ENCODE measurements around the gene MEN1.

MEN1 gene

DNA sequence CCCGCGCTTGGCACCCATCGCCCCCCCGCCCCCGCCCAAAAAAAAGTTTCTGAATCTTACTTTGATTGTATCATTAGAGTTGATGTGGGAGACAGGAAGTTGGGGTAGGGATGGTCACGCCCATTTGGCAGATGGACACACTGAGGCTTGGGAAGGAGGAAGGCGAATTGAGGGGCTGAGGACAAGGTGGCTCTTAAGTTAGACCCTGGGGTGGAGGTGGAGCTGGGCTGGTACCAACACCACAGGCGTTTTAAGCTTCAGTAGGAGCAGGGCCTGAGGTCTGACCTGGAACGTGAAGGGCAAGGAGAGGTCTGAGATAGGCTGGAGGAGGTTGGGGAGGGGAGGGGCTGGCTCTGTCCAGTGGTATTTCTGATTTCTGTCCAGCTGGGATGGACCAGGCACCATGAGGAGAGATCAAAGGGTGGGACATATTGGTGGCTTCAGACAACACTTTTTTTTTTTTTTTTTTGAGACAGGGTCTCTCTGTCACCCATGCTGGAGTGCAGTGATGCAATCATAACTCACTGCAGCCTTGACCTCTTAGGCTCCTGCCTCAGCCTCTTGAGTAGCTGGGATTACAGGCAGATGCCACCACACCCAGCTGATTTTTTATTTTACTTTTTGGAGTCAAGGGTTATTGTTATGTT lies 34.9 kb upstream of the MEN1 start:
- no peak for DNase-seq

- DNase-seq: peak; percentile 52
These were observed 34.2 kb upstream of the MEN1 start, which contains the start of gene CDC42BPG for GRCh38 chr11:64844330-64845128. Gene CDC42BPG (minus strand): TSS chr11:64844653. CDS start chr11:64844569, 84 bp downstream.

- DNase-seq: no peak
These were observed 33.5 kb upstream of the MEN1 start for GRCh38 chr11:64843686-64844329.

DNA sequence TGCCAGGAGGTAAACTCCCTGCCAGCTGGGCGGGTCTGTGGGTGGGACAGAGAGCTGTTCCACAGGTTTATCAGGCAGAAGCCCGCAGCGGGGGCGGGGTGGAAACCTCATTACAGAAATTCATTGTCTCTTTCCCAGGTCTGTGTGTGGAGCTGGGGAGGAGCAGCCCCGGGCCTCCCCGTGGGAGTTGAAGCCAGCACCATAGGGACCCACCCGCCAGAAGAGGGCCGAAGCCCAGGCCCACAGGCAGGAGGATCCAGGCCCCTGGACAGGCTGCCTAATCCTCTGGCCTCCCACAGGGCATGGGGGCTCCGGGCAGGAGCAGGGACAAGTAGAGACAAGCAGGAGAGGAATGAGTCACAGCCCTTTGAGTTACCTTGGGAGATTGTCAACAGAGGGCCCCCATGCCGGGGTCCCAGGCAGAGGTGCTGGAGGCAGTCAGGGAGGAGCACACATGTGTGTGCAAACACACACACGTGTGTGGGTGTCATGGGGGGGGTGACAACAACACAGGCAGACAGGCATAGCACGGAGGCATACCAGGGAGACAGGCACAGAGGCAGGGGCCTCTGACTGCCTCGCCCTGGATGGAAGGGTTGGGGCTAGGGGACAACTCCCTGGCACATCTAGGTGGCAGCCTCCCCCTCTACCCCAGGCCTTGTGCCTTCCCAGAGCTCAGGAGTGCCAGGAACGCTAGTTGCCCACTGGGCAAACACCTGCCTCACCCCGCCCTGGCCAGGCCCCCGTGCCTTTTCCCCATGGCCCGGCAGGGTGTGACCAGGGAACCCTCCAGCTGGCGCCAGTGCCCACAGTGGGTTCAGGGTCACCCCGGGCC lies 32.7 kb upstream of the MEN1 start:
- no peak for DNase-seq

DNA sequence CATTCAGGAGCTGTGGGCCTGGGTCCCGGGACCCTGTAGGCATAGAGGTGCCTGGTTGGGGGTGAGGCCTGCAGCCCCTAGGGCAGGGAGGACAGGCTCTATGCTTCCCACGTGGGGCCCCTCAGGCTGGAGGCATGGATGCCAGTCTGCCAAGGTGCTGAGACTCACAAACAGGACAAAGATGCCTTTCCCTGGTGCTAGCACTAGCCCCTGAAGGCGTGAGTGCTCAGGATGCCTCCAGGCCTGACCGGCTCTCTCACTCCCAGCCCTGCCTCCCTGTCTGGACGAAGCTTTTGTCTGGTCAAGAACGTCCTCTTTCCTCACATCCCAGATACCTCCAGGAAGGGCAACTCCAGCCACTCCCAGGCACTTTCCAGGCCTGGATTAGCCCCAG lies 32.0 kb upstream of the MEN1 start:
- DNase-seq: no peak

GRCh38 chr11:64841592-64842365 lies 31.4 kb upstream of the MEN1 start:
- DNase-seq: no peak

- no peak for DNase-seq
These were observed 29.8 kb upstream of the MEN1 start for GRCh38 chr11:64839887-64840782.

DNA sequence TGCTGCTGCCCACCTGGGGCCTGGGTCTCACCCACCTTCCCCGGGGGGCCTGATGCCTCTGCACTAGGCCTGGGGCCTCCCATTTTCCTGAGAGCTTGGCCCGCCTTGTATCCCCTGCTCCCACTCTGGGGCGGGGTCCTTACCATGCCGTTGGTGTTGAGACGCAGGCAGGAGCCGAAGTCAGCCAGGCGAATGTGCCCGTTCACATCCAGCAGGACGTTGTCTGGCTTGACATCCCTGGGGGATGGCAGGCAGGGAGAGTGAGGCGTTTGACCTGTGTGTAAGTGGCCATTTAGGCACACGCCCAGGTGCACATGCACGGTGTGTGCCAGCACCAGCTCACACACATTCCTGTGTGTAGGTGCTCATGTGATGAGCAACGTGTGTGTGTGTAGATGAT lies 29.0 kb upstream of the MEN1 start:
- no peak for DNase-seq

DNA sequence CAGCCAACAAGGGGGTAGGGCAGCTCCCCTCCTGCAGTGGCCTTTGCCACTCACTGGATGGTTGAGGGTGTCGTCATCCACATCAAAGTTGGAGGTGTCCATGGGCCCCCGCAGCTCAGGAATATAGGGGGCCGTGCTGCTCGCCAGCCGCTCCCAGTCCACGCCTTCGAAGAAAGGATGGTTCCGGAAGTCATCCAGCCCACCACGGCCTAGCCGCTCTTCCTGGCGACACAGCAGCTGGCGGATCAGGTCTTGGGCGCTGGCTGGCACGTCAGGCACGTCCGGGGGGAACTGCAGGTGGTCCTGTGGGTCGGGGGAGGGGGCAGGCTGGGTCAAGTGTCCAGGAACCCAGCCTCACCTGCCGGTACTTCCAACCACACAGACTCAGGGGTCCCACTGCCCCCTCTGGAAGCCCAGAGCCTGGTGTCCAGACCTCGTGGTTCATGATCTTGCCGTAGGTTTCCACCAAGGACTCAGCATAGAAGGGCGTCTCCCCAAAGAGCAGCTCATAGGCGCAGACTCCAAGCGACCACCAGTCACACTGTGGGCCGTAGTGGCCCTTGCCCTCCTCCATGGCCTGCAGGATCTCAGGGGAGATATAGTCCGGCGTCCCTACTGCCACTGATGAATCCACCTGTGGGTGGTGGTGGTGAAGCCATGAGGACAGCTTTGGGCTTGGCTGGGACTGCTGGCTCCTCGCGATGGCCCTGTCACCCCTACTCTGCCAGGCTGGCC lies 28.4 kb upstream of the MEN1 start:
- no peak for DNase-seq

GRCh38 chr11:64837887-64838351 lies 27.6 kb upstream of the MEN1 start:
- DNase-seq: no peak

DNA sequence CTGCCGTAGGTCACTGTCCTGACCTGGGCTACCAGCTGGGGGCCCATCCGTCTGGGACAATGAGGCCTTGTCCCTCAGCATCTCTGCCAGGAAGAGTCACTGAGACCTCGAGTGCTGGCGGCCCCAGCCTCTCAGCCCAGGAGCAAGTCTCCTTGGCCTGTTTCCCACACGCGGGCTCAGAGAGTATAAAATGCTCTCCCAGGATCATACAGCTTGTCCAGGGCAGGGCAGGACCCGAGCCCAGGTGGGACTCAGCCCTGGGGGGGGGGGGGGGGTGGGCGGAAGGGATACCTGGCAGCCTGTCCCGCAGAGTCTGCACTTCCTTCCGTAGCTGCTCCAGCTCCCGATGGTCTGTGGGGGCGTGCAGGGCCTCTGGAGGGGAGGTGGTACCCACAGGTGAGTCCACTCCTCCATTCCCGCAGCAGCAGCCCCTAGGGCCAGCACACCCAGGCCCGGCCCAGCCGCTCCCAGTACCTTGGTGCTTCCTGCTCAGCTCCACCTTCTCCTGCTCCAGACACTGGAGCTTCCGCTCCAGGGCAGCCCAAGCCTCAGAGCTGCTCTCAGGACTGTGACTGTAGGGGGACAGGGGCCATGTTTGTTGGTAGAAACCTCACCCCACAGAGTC lies 26.2 kb upstream of the MEN1 start:
- no peak for DNase-seq

DNA sequence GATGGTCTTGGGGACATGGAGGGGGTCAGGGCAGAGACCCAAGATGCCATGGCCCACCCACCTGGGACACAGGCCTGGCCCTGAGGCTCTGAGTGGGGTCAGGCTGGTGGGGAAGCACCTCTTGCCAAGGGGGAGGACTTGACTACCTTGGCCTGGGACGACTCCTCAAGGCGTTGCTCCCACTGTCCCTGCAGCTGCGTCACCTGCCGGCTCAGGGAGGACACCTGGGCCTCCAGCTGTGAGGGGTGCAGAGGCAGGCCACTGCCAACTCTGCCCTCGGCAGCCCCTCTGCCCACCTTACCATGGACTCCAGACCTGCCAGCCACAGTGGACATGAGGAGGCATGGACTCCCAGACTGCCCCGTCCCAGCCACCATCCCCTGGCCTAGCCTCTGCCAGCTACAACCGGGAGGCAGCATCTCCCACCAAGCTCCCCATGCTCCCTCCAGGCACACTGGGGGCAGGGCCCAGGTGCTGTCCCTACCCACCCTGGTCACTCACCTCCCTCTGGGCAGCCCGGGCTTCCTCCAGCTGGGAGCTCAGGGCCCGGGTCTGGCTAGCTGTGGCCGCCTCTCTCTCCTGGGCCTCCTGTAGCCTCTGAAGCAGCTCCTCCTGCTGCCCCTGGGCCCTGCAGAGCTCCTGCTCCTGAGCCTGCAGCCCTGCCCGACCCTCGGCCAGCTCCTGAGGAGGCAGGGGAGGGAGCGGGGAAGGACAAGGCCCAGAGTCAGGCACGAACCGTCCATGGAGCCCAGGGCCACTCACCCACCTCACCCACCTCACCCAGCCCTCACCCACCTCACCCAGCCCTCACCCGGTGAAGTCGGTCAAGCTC lies 25.5 kb upstream of the MEN1 start:
- DNase-seq: no peak

DNA sequence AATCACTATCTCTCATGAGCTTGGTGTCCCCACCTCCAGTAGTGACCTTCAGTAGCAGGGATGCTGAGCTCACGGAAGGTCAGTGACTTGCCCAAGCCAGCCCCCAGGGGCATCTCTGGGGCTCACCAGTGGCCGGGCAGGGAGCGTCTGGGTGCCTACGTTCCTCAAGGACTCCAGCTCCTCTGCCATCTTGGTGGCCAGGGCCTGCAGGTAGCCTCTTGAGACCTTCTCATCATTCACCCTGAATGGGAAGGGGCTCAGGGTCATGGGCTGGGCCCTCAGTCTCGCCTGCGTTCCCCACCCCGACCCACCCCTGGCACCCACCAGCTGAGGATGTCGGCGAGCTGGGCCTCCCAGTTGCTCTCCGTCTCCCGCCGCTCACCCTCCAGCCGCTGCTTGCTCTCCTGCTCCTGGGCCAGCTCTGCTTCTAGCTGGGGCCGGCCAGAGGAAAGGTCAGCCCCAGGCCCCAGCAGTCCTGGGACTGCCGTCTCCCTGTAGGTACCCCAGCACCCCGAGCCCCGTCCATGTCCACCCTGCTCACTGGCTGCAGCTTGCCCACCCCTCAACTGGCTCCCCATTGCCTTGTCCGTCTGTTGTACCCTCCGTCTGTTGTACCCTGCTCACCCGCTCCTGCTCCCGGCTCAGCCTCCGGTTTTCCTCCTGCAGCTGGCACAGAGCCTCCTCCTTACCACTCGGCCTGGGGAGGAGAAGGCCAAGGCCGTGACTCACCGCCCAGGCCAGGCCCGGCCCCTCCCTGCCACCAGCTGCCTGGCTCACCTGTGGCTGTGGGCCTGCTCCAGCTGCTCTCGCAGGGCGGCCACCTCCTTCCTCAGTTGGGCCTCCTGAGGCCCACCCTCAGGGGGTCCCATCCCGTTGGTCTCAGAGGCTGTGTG lies 24.6 kb upstream of the MEN1 start:
- DNase-seq: no peak

GRCh38 chr11:64834031-64834722 lies 23.8 kb upstream of the MEN1 start:
- DNase-seq: no peak

GRCh38 chr11:64833509-64833908 lies 23.2 kb upstream of the MEN1 start:
- no peak for DNase-seq

DNA sequence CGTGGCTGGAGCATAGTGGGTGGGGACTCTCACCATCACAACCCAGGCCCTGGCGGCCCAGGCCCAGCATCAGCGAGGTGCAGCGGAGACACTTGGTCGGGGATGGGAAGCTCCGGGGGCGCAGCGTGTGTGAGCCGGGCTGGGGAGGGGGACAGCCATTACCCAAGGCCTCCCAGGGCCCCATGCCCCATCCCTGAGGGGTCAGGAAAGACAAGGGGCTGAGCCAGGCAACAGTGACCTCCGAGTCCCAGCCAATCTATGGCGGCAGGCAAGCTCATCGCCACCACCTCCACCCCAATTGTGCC lies 22.8 kb upstream of the MEN1 start:
- no peak for DNase-seq

GRCh38 chr11:64832467-64833197 lies 22.3 kb upstream of the MEN1 start:
- no peak for DNase-seq

Measured in fibroblast of upper back skin (primary cell).